H9 (cell line): Measurements from ENCODE around the gene CFAP73. TPM values are rescaled to one million over a fixed set of nuclear protein-coding genes. Genes with fewer than 3 reads are reported as not detected.

Source experiments
- DNase-seq: peaks from one replicate; pipeline ENCODE4 v3.0.0-alpha.2; 2017
- H2AFZ ChIP-seq: one replicate; pipeline ENCODE4 v1.6.1; 2013; ENCODE audit warnings: mild to moderate bottlenecking, low read length, control low read depth, moderate library complexity
- H2AK5ac ChIP-seq: 2 replicates; pipeline ENCODE4 v1.6.1; 2013; ENCODE audit warnings: low read length, control low read depth, mixed read lengths; ENCODE audit not compliant: insufficient read length
- H2BK120ac ChIP-seq: one replicate; pipeline ENCODE4 v1.6.1; 2013; ENCODE audit warnings: low read depth, mild to moderate bottlenecking, low read length, control low read depth, inconsistent platforms; ENCODE audit not compliant: poor library complexity, severe bottlenecking
- H2BK12ac ChIP-seq: 2 replicates; pipeline ENCODE4 v1.6.1; 2013; ENCODE audit warnings: low read length, control low read depth, mixed read lengths, low read depth; ENCODE audit not compliant: insufficient read length
- H2BK15ac ChIP-seq: 2 replicates; pipeline ENCODE4 v1.6.1; 2013; ENCODE audit warnings: low read depth, low read length, control low read depth
- H2BK20ac ChIP-seq: one replicate; pipeline ENCODE4 v1.6.1; 2013; ENCODE audit warnings: low read depth, mild to moderate bottlenecking, low read length, control low read depth, inconsistent platforms; ENCODE audit not compliant: poor library complexity, severe bottlenecking
- H2BK5ac ChIP-seq: 2 replicates; pipeline ENCODE4 v1.6.1; 2013; ENCODE audit warnings: low read length, control low read depth, mixed read lengths; ENCODE audit not compliant: insufficient read length
- H3K14ac ChIP-seq: 2 replicates; pipeline ENCODE4 v1.6.1; 2013; ENCODE audit warnings: low read length, control low read depth; ENCODE audit not compliant: insufficient read depth
- H3K18ac ChIP-seq: 2 replicates; pipeline ENCODE4 v1.6.1; 2013; ENCODE audit warnings: low read depth, mild to moderate bottlenecking, mixed read lengths, low read length, control low read depth; ENCODE audit not compliant: insufficient read length
- H3K23ac ChIP-seq: 2 replicates; pipeline ENCODE4 v1.6.1; 2013; ENCODE audit warnings: low read length, control low read depth, mixed read lengths, low read depth; ENCODE audit not compliant: insufficient read length
- H3K23me2 ChIP-seq: 2 replicates; pipeline ENCODE4 v1.6.1; 2013; ENCODE audit warnings: low read depth, mild to moderate bottlenecking, mixed read lengths, low read length, control low read depth; ENCODE audit not compliant: insufficient read length, poor library complexity, severe bottlenecking
- H3K27ac ChIP-seq: 2 replicates; pipeline ENCODE4 v1.5.1; 2013; ENCODE audit warnings: low read length, control low read depth, mixed read lengths, low read depth; ENCODE audit not compliant: insufficient read length
- H3K27me3 ChIP-seq: 2 replicates; pipeline ENCODE4 v1.6.1; 2013; ENCODE audit warnings: low read length, control low read depth, inconsistent platforms; ENCODE audit not compliant: insufficient read depth
- H3K4ac ChIP-seq: 2 replicates; pipeline ENCODE4 v1.6.1; 2013; ENCODE audit warnings: low read depth, mild to moderate bottlenecking, control low read depth, inconsistent platforms, low read length, moderate library complexity
- H3K4me1 ChIP-seq: 2 replicates; pipeline ENCODE4 v1.6.1; 2013; ENCODE audit warnings: low read length, control low read depth, inconsistent platforms; ENCODE audit not compliant: insufficient read depth
- H3K4me2 ChIP-seq: 2 replicates; pipeline ENCODE4 v1.6.1; 2013; ENCODE audit warnings: low read length, control low read depth, mixed read lengths; ENCODE audit not compliant: insufficient read length, insufficient read depth
- H3K56ac ChIP-seq: 2 replicates; pipeline ENCODE4 v1.6.1; 2013; ENCODE audit warnings: low read depth, mild to moderate bottlenecking, mixed read lengths, low read length, control low read depth; ENCODE audit not compliant: insufficient read length
- H3K79me1 ChIP-seq: 2 replicates; pipeline ENCODE4 v1.6.1; 2013; ENCODE audit warnings: low read depth, mild to moderate bottlenecking, moderate library complexity, low read length, control low read depth, inconsistent platforms; ENCODE audit not compliant: insufficient read depth, poor library complexity, severe bottlenecking
- H3K79me2 ChIP-seq: 2 replicates; pipeline ENCODE4 v1.6.1; 2013; ENCODE audit warnings: low read length, control low read depth, inconsistent platforms; ENCODE audit not compliant: insufficient read depth
- H3K9ac ChIP-seq: 2 replicates; pipeline ENCODE4 v1.6.1; 2013; ENCODE audit warnings: low read length, control low read depth, mixed read lengths; ENCODE audit not compliant: insufficient read length; ENCODE audit errors: extremely low read depth
- H3K9me3 ChIP-seq: one replicate; pipeline ENCODE4 v1.6.1; 2013; ENCODE audit warnings: low read depth, low read length, inconsistent platforms; ENCODE audit not compliant: control insufficient read depth
- H3T11ph ChIP-seq: one replicate; pipeline ENCODE4 v1.6.1; 2013; ENCODE audit warnings: mild to moderate bottlenecking, low read length, control low read depth, inconsistent platforms
- H4K20me1 ChIP-seq: one replicate; pipeline ENCODE4 v1.6.1; 2013; ENCODE audit not compliant: control insufficient read depth, insufficient read length, insufficient read depth
- H4K5ac ChIP-seq: 2 replicates; pipeline ENCODE4 v1.6.1; 2013; ENCODE audit warnings: low read depth, mild to moderate bottlenecking, mixed read lengths, low read length, control low read depth; ENCODE audit not compliant: insufficient read length
- H4K8ac ChIP-seq: replicated peaks from 2 replicates; pipeline ENCODE4 v1.6.1; 2013; ENCODE audit warnings: low read length, control low read depth, mixed read lengths, low read depth; ENCODE audit not compliant: insufficient read length
- H4K91ac ChIP-seq: 2 replicates; pipeline ENCODE4 v1.6.1; 2013; ENCODE audit warnings: low read depth, mild to moderate bottlenecking, moderate library complexity, mixed read lengths, low read length, control low read depth; ENCODE audit not compliant: insufficient read length
- H3K27ac Mint-ChIP-seq, 3 experiments: 2 replicates in 2 of 3; 3 replicates in 1 of 3; pipeline ENCODE4 v1.8.0; 2020 to 2021; ENCODE audit warnings: mixed read lengths in 3 of 3, mild to moderate bottlenecking in 1 of 3, moderate library complexity in 1 of 3
- H3K27me3 Mint-ChIP-seq: 2 replicates; pipeline ENCODE4 v1.8.0; 2021; ENCODE audit warnings: low read depth, mild to moderate bottlenecking, moderate library complexity, mixed read lengths
- H3K36me3 Mint-ChIP-seq, 3 experiments: 2 replicates in 2 of 3; 3 replicates in 1 of 3; pipeline ENCODE4 v1.8.0; 2020 to 2021; ENCODE audit warnings: low read depth in 3 of 3, mixed read lengths in 3 of 3; ENCODE audit not compliant: insufficient read depth in 1 of 3
- H3K4me1 Mint-ChIP-seq, 2 experiments: 2 replicates each; pipeline ENCODE4 v1.8.0; 2020; ENCODE audit warnings: mixed read lengths in 2 of 2
- H3K4me3 Mint-ChIP-seq, 2 experiments: 2 replicates in 1 of 2; 3 replicates in 1 of 2; pipeline ENCODE4 v1.8.0; 2020 to 2021; ENCODE audit warnings: mild to moderate bottlenecking in 2 of 2, mixed read lengths in 2 of 2, moderate library complexity in 1 of 2
- H3K9me3 Mint-ChIP-seq, 2 experiments: 2 replicates in 1 of 2; 3 replicates in 1 of 2; pipeline ENCODE4 v1.8.0; 2020; ENCODE audit warnings: mild to moderate bottlenecking in 2 of 2, mixed read lengths in 2 of 2, moderate library complexity in 1 of 2
- CTCF ChIP-seq: fragments of 200-600 bp; sonication (generic); conservative IDR thresholded peaks from 3 replicates; pipeline ENCODE4 v1.8.0; 2021; ENCODE audit warnings: antibody characterized with exemption, mild to moderate bottlenecking
- WGBS: extraction: QIAGEN DNeasy Blood & Tissue Kit; methylation state at CpG from one replicate; pipeline ENCODE4 v1.1.7; 2013; ENCODE audit warnings: missing lambda C conversion rate, low lambda C conversion rate, mixed read lengths; ENCODE audit not compliant: insufficient read length; ENCODE audit errors: extremely low coverage; 5-methylcytosine and 5-hydroxymethylcytosine counted together
- total RNA-seq: library from RNA; stranded (reverse); gene quantifications from 2 replicates; pipeline ENCODE4 v1.2.1, GENCODE V29; 2021

CFAP73 gene
- total RNA-seq, 1 experiment from 2014 or later: not detected

- Histone ChIP-seq H3T11ph (no peak overlapping the region), H2AK5ac (no peak overlapping the region), H3K14ac (no peak overlapping the region), H3K23ac (no peak overlapping the region), H2BK5ac (no peak overlapping the region), H4K8ac (no peak overlapping the region), H3K4me1 (peaks cover 3% of the 10 kb centered on the region; the same call in 1 of the 2 replicates), H3K4me2 (no peak overlapping the region), H3K9me3 (no peaks in the 10 kb centered on the region), H2BK20ac (no peak overlapping the region), H3K4ac (no peak overlapping the region), H3K9ac (no peak overlapping the region), H4K91ac (no peak overlapping the region), H2AFZ (no peak overlapping the region), H3K79me1 (no peaks in the 10 kb centered on the region), H3K27me3 (peaks cover 14% of the 10 kb centered on the region; the same call in 1 of the 2 replicates), H3K18ac (no peak overlapping the region), H2BK120ac (no peak overlapping the region), H3K56ac (no peak overlapping the region), H2BK15ac (no peak overlapping the region), H4K20me1 (no peaks in the 10 kb centered on the region), H2BK12ac (no peak overlapping the region), H4K5ac (no peak overlapping the region), H3K27ac (no peak overlapping the region), H3K79me2 (no peaks in the 10 kb centered on the region), H3K23me2 (peaks cover 8% of the 10 kb centered on the region)
- Mint-ChIP-seq H3K27ac (no peak overlapping the region), H3K4me1 (peaks cover 6 to 12% of the 10 kb centered on the region in 2 experiments), H3K36me3 (peaks cover 13 to 40% (median 33%) of the 10 kb centered on the region in 3 experiments; a peak in 6 of 7 replicates), H3K9me3 (no peaks in the 10 kb centered on the region; a peak in 2 of 5 replicates), H3K4me3 (peak overlapping the region in 1 of 2 experiments; percentile 46; a peak in 1 of 5 replicates), H3K27me3 (peaks cover 59% of the 10 kb centered on the region)
- TF ChIP-seq CTCF: no peak
- no peak for DNase-seq
- no CpG with 5 or more reads among the region's 7 CpGs for WGBS
Measured at GRCh38 chr12:113155646-113156045, 6.1 kb downstream of the CFAP73 start.
